Epithelial cell of proximal tubule (primary cell): ENCODE results near the gene PRKAA2. TPM values are rescaled to one million over a fixed set of nuclear protein-coding genes. Genes with fewer than 3 reads are reported as not detected.

Experiments used
- DNase-seq: peaks from one replicate; pipeline ENCODE4 v3.0.0-alpha.2; 2011; ENCODE audit warnings: low read depth
- H3K4me3 ChIP-seq: 2 replicates; pipeline ENCODE4 v1.5.1; 2011; ENCODE audit warnings: low read depth, mild to moderate bottlenecking, low read length
- CTCF ChIP-seq: conservative IDR thresholded peaks from 2 replicates; pipeline ENCODE4 v1.5.1; 2012; ENCODE audit warnings: low read depth, mild to moderate bottlenecking, low read length
- total RNA-seq: library from RNA; depleted of rRNA; stranded (reverse); fragments of >200 nt; gene quantifications from 2 replicates; pipeline ENCODE4 v1.2.3, GENCODE V29; 2015

The PRKAA2 gene
- total RNA-seq, 1 donor from 2014 or later = 8.4 TPM

- no peak for TF ChIP-seq CTCF
- no peak overlapping the region for H3K4me3 ChIP-seq
- no peak for DNase-seq
Observed at GRCh38 chr1:56712150-56712549, 67.0 kb downstream of the PRKAA2 start.

GRCh38 chr1:56713112-56713511 is 68.0 kb downstream of the PRKAA2 start:
- no peak overlapping the region for H3K4me3 ChIP-seq
- DNase-seq = no peak
- no peak for TF ChIP-seq CTCF

GRCh38 chr1:56715156-56715555 is 70.0 kb downstream of the PRKAA2 start:
- H3K4me3 ChIP-seq = no peak overlapping the region
- no peak for TF ChIP-seq CTCF
- no peak for DNase-seq

DNA sequence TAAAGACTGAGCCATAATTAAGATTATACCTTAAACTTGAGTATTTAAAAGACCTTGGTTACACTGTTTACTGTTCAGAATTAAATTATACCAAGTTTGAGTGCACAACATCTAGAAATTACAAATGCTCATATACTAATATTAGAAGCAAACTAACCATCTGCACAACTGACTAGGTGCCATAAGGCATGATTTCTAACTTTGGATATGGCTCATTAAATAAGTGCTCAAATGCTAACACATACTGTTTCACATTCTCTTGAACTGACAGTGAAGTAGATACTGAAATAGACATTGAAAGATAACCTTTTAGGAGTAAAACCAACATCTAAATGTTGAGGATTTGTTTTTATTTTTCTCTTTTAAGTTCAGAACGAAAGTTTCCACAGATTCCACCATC is 74.1 kb downstream of the PRKAA2 start:
- no peak for TF ChIP-seq CTCF
- no peak for DNase-seq
- no peak overlapping the region for H3K4me3 ChIP-seq

- H3K4me3 ChIP-seq = no peak overlapping the region
- TF ChIP-seq CTCF = no peak
- no peak for DNase-seq
Observed at GRCh38 chr1:56726706-56727105, 81.6 kb downstream of the PRKAA2 start.

GRCh38 chr1:56728964-56729363 is 83.8 kb downstream of the PRKAA2 start:
- H3K4me3 ChIP-seq = no peak overlapping the region
- DNase-seq = no peak
- no peak for TF ChIP-seq CTCF

DNA sequence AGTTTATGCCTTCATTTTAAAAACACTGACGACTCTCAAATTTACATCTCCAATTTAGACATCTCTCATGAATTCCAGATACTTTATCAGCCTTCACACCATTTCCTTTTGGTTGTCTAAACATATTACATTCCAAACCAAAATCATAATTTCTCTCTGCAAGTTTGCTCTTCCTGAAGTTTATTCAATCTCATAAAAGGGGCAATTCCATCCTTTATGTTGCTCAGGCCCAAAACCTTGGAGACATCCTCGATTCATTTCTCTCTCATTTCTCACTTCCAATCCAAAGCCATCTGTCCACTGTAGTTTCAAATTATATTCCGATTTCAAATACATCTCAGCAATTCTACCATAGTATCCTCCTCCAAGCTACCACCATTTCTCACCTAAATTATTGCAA is 100.1 kb downstream of the PRKAA2 start:
- no peak for TF ChIP-seq CTCF
- DNase-seq = no peak
- no peak overlapping the region for H3K4me3 ChIP-seq
